GM18511 (cell line): ENCODE data around the gene JAG2.

ENCODE experiments used
- ATAC-seq: cut with Tn5 transposase; IDR thresholded peaks from one replicate; pipeline ENCODE4 v1.9.1; 2021; ENCODE audit warnings: mild to moderate bottlenecking, moderate library complexity; ENCODE audit not compliant: unreplicated experiment

JAG2 gene

GRCh38 chr14:105204206-105204930 is 35.8 kb upstream of the JAG2 start:
- ATAC-seq = no peak

DNA sequence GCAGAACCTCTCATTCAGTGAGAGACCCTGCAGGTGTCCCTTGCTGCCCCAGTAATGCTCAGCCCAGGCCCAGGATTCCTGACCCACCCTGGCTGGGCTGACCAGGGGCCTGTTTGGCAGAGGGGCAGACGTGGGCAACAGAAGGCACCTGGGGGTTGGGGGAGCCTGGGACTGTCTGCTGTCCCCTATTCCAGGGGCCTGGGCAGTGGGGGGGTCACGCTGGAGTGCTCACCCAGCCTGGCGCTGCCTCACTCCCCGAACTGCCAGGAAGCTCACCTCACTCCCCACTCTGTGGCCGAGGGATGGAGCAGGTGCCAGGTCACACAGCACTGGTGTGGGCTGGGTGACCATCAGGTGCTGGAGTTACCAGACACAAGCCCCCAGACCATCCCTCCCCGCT is 35.1 kb upstream of the JAG2 start:
- no peak for ATAC-seq

- ATAC-seq = peak; percentile 47
Observed at GRCh38 chr14:105203057-105203531, 34.5 kb upstream of the JAG2 start.

- peak; percentile 48 for ATAC-seq
Observed at GRCh38 chr14:105201925-105202513, 33.4 kb upstream of the JAG2 start.

- ATAC-seq = no peak
Observed at GRCh38 chr14:105201156-105201924, 32.8 kb upstream of the JAG2 start.

GRCh38 chr14:105200641-105201040 is 32.1 kb upstream of the JAG2 start:
- ATAC-seq = no peak

GRCh38 chr14:105200074-105200473 is 31.5 kb upstream of the JAG2 start:
- no peak for ATAC-seq

DNA sequence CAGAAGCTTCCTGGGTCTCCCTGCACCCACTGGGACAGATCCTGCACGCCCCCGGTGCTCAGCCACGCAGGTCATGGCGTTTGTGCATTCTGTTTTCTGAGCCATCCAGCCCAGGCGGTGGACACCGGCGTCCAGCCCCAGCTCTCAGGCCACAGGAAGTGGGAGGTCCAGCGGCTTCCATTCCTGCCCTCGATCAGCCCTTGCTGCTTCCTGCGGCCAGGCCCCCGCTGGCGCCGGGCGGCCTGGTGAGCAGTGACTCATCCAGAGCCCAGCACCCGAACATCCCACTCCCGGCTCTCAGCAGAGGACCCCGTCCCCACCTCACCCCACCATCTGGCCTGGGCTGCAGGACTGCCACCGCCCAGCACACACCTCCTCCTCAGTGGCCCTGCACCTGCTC is 30.5 kb upstream of the JAG2 start:
- ATAC-seq = no peak

- ATAC-seq = no peak
Observed at GRCh38 chr14:105198588-105198987, 30.0 kb upstream of the JAG2 start.

- no peak for ATAC-seq
Observed at GRCh38 chr14:105197211-105197641, 28.6 kb upstream of the JAG2 start.

DNA sequence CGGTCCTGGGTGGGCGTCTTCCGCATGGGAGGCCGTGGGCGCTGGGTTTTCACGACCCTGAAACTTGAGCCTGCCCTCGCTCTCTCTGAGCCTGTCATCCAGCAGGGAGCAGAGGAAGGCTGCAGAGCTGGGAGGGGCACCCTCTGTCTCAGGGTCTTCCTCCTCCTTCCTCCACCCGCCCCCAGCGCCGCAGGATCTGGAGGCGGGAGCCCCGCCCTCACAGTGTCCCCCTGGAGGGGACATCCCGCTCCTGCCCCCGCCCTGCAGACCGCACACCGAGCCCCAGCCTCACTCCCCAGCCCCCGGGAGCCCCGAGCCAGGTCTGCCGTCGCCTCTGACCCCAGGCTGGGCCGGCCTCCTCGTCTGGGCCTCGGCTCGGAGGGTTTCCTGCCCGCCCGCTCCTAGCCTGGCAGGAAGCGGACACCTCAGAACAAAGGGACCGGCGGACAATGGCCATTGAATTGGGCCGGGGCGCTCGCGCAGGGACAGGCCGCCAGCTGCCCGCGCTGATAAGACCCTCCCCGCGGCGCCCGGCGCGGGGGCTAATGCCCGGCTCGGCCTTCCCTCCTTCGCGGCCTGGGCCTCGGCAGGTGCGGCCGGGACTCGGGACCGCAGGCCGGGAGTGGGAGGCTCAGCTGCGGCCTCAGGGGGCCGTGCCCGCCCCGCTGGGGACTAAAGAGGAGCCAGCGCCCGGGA is 27.8 kb upstream of the JAG2 start:
- ATAC-seq = no peak

- ATAC-seq = no peak
Observed at GRCh38 chr14:105195522-105196264, 27.1 kb upstream of the JAG2 start.

- ATAC-seq = no peak
Observed at GRCh38 chr14:105195051-105195450, 26.5 kb upstream of the JAG2 start.

DNA sequence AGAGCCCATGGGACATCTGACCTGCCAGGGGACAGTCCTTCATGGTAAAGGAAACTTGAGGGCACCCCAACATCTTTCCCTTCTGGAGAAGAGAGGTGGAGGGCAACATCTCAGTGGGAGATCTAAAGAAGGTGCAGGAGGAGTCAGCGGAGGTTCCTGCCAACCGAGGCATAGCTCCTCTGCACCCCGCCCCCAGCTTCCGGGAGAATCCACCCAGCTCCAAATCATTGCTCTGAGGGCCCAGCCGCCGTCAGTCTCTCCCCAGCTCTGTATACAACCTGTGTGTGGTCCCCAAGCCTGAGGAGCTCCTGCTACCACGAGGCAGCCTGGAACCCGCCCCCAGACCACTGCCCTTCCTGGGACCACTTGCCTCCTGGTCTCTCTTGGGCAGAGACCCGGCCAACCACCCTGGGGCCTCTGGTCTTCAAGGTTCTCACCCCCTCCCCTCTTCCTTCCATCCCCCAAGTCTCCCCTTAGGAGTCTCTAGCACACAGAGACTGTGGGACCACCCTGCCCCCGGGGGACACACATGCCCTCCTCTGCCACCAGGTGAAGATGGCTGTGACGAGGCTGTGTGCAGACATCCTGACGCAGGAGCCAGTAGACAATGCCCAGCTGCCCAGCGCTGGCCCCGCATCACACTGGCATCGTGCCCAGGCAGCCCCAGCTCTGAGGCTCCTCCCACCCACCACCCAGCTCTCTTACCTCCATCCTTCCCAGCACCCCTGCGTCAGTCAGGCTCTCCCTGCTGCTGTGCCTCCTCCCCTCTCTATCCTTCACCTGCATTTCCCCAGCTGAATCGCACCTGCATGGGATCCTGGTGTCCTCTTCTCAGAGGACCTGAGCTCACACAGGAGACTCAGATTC is 25.6 kb upstream of the JAG2 start:
- no peak for ATAC-seq

DNA sequence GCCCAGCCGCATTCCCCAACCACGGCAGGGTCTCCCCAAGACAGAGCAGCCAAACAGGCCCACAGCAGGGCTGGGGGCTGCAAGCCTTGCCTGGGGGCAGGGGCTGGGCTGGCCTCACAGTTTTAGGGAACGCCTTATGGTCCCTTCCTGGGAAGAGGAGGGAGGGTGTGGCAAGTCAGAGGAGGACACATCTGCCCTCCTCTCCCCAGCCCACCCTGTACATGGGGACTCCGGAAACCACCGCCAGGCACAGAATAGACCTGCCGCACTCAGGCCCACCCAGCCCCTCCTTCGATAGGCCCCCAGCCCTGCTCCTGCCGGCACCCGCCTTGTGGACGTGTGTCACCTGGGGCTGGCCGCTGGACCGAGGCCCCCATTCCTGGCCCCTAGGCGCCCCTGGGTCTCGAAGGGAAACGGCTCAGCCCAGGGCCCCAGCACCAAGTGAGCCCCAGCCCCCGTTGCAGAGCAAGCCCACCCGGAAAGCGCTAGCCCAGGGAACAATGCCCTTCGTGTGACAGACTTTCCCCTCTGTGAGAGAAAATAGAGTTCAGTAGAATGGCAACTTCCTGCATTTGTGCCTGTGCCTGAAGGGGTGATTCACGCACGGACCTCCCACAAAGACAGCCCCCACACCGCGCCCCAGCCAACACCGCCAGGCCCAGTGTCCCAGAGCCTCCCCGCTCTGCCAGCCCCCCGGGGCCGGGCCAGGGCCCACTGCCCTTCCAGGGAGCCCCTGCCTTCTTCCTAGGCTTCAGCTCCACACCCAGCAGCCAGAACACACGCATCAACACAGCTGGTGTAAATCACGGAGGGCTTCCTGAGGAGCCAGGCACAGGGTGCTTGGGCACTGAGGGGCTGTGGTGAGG is 24.5 kb upstream of the JAG2 start:
- ATAC-seq = no peak

DNA sequence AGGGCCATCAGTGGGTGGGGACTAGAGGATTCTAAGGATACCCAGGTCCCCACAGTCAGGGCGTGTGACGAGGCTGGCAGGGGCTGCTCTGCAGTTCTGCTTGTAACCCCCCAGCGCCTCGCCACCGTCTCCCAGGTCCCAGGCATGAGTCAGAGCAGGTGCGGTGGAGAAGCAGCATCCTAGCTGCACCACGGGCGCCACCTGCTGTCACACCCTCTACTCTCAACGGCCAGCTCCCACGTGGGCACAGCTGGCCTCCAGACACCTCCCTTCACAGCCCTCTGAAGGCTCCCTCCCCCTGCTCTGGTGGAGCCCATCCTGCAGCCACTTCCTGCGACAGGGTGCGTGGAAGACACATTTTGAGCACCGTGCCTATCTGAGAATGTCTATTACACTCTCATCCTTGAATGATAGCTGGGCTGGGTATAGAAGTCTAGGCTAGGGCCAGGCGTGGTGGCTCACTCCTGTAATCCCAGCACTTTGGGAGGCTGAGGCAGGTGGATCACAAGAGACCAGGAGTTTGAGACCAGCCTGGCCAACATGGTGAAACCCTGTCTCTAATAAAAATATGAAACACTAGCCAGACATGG is 19.5 kb upstream of the JAG2 start:
- ATAC-seq = no peak

DNA sequence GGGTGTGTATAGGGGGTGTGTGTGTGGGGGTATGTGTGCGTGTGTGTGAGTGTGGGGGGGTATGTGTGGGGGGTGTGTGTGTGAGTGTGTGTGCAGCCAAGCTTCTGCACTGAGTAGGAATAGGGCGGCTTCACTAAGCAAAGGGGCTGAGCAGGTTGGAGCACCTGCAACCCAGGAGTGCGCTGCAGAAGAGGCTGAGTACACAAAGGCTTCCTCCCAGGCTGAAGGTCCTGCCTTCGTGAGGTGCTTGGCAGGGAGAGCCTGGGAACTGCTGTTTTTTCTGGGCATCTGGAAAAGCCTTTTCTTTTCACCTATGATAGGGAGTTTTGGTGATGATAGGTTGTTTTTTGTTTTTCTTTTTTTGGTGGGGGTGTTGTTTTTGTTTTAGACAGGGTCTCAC is 18.5 kb upstream of the JAG2 start:
- ATAC-seq = no peak

GRCh38 chr14:105185973-105186372 is 17.4 kb upstream of the JAG2 start:
- no peak for ATAC-seq
